ENCODE results near the gene CCND3. TPM values are rescaled to one million over a fixed set of nuclear protein-coding genes. Genes with fewer than 3 reads are reported as not detected.

Gene CCND3
- total and polyA plus RNA-seq, 2 experiments from 2014 or later = 79.3 to 134 TPM

DNA sequence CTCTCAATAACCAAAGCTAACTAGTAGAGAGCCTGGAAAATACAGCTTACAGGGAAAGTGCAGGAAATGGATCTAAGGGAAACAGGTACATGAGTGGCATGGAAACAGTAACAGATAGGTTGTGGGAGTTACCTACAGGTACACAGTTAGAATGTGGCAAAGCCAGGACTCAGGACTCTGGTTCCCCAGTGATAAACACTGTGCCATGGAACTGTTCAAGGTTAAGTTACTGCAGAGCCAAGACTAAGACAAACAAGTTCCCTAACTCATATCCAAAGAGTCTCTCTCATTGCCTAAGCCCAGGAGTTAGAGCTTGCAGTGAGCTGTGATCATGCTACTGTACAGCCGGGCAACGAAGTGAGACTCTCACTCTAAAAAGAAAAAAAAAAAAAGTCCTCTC lies 27.3 kb downstream of the CCND3 start:
- Histone ChIP-seq H3K9me2 (replicated peaks; ENCODE audit: insufficient read depth) (no peaks in the 10 kb centered on the region), H3K79me2 (peaks cover 44% of the 10 kb centered on the region), H3K27ac (no peak overlapping the region), H3K4me2 (no peak overlapping the region), H3K9me3 (ENCODE audit: low read depth) (no peaks in the 10 kb centered on the region), H3K36me3 (replicated peaks; ENCODE audit: insufficient read depth, low read depth) (no peaks in the 10 kb centered on the region), H2AFZ (no peak overlapping the region), H3K27me3 (no peaks in the 10 kb centered on the region), H3K4me3 (no peak overlapping the region), H3K4me1 (ENCODE audit: insufficient read depth) (peaks cover 2% of the 10 kb centered on the region), H4K20me1 (ENCODE audit: insufficient read depth, poor library complexity, severe bottlenecking) (no peaks in the 10 kb centered on the region)
- 90% methylated on average over 2 of the region's 2 CpGs for WGBS (ENCODE audit: low lambda C conversion rate, missing lambda C conversion rate)
- TF ChIP-seq EZH2 (IDR thresholded peaks at IDR 0.05; ENCODE audit: borderline replicate concordance) = no peak
- TF ChIP-seq, protein P1, sequence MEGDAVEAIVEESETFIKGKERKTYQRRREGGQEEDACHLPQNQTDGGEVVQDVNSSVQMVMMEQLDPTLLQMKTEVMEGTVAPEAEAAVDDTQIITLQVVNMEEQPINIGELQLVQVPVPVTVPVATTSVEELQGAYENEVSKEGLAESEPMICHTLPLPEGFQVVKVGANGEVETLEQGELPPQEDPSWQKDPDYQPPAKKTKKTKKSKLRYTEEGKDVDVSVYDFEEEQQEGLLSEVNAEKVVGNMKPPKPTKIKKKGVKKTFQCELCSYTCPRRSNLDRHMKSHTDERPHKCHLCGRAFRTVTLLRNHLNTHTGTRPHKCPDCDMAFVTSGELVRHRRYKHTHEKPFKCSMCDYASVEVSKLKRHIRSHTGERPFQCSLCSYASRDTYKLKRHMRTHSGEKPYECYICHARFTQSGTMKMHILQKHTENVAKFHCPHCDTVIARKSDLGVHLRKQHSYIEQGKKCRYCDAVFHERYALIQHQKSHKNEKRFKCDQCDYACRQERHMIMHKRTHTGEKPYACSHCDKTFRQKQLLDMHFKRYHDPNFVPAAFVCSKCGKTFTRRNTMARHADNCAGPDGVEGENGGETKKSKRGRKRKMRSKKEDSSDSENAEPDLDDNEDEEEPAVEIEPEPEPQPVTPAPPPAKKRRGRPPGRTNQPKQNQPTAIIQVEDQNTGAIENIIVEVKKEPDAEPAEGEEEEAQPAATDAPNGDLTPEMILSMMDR (IDR thresholded peaks at IDR 0.05; ENCODE audit: poor library complexity) = no peak
- no peak for TF ChIP-seq EZH2phosphoT487 (IDR thresholded peaks at IDR 0.05; ENCODE audit: low read depth, severe bottlenecking, unreplicated experiment)
- DNase-seq (ENCODE audit: low spot score) = no peak

DNA sequence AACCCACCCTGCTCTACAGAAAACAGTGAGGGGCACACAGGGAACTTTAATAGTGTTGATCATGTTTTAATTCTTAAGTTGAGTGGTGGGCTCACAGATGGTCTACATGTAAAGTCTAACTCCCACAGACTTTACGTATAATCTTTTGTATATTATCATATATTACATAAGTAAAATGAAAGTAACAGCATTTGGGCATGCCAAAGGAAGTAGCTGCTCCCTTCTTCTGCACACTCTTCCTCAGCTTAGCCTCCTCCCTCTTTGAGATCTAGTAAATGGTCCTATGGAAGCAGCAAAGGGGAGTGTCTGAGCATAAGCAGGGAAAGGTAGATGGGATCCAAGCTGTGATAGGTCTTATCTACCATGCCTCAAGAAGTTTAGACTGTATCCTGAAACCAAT lies 31.9 kb downstream of the CCND3 start:
- no peaks in the 10 kb centered on the region for H3K36me3 ChIP-seq (replicated peaks; ENCODE audit: insufficient read depth, low read depth)

DNA sequence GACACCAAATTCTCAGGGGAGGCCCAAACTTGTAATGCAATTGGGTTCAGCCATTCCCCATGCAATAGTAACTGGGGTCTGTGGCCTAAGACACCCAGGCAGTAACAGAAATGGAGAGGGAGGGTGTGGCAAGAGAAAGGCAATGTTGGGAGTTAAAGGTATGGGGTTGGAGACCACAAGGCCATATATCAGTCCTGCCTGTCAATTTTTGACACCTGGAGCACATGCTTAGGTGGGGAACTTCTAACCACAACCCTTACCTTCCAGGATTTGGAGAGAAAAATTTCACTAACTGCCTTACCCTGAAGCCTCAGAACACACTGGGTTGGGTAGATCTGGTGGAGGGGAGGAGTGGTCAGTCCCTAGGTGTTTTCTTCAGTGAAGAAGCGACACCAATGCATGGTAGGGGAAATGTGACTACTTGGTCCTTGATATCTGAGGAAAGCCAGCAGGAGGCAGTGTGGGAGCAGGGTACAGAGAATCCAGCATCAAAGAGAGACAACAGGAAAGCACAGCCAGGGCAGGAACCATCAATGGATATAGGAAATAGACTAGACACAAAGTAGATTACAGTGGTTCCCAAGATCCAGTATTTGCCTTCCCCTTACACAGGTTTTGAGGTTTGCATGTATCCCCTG lies 39.6 kb downstream of the CCND3 start:
- no peaks in the 10 kb centered on the region for H3K36me3 ChIP-seq (replicated peaks; ENCODE audit: insufficient read depth, low read depth)
- no peak for DNase-seq (ENCODE audit: low spot score)
- TF ChIP-seq, protein P1 (IDR thresholded peaks at IDR 0.05; ENCODE audit: poor library complexity) = no peak
- TF ChIP-seq EZH2 (IDR thresholded peaks at IDR 0.05; ENCODE audit: borderline replicate concordance) (no peak), EZH2phosphoT487 (IDR thresholded peaks at IDR 0.05; ENCODE audit: low read depth, severe bottlenecking, unreplicated experiment) (no peak)
- no peaks in the 10 kb centered on the region for H4K20me1 ChIP-seq (ENCODE audit: insufficient read depth, poor library complexity, severe bottlenecking)
- no peaks in the 10 kb centered on the region for H3K9me2 ChIP-seq (replicated peaks; ENCODE audit: insufficient read depth)
- H3K27ac ChIP-seq = no peak overlapping the region
- H3K4me2 ChIP-seq = no peak overlapping the region
- H2AFZ ChIP-seq = no peak overlapping the region
- no peaks in the 10 kb centered on the region for H3K4me1 ChIP-seq (ENCODE audit: insufficient read depth)
- no peak overlapping the region for H3K4me3 ChIP-seq
- WGBS (ENCODE audit: low lambda C conversion rate, missing lambda C conversion rate) = 96% methylated on average over 1 of the region's 1 CpG
- no peaks in the 10 kb centered on the region for H3K79me2 ChIP-seq
- H3K27me3 ChIP-seq = no peaks in the 10 kb centered on the region
- H3K9me3 ChIP-seq (ENCODE audit: low read depth) = no peaks in the 10 kb centered on the region

More for the DNA sequence above, 31.9 kb downstream of the CCND3 start:
- no peak overlapping the region for H2AFZ ChIP-seq
- 100% methylated on average over 1 of the region's 1 CpG for WGBS (ENCODE audit: low lambda C conversion rate, missing lambda C conversion rate)
- no peak overlapping the region for H3K4me3 ChIP-seq
- H3K9me3 ChIP-seq (ENCODE audit: low read depth) = no peaks in the 10 kb centered on the region
- H3K4me1 ChIP-seq (ENCODE audit: insufficient read depth) = no peaks in the 10 kb centered on the region
- H3K27ac ChIP-seq = no peak overlapping the region
- DNase-seq (ENCODE audit: low spot score) = no peak
- H3K27me3 ChIP-seq = no peaks in the 10 kb centered on the region
- no peak for TF ChIP-seq EZH2 (IDR thresholded peaks at IDR 0.05; ENCODE audit: borderline replicate concordance)
- TF ChIP-seq, protein P1 (IDR thresholded peaks at IDR 0.05; ENCODE audit: poor library complexity) = no peak
- no peak for TF ChIP-seq EZH2phosphoT487 (IDR thresholded peaks at IDR 0.05; ENCODE audit: low read depth, severe bottlenecking, unreplicated experiment)
- H3K4me2 ChIP-seq = no peak overlapping the region
- H4K20me1 ChIP-seq (ENCODE audit: insufficient read depth, poor library complexity, severe bottlenecking) = no peaks in the 10 kb centered on the region
- peaks cover 12% of the 10 kb centered on the region for H3K79me2 ChIP-seq
- no peaks in the 10 kb centered on the region for H3K9me2 ChIP-seq (replicated peaks; ENCODE audit: insufficient read depth)

Measured in hepatocyte (in vitro differentiated cells).